NT2/D1 (cell line): ENCODE results near the gene SECTM1.
"Not testable (repeated sequence)": the region's sequence is repeated elsewhere in the genome, so short reads cannot be mapped to it uniquely, and the experiment has no call there.

ENCODE experiments used
- DNase-seq: peaks from one replicate; pipeline ENCODE4 v3.0.0-alpha.2; 2011; ENCODE audit warnings: low read depth, low spot score
- H3K27me3 ChIP-seq: 2 replicates; pipeline ENCODE4 v1.6.0; 2011; ENCODE audit warnings: mild to moderate bottlenecking; ENCODE audit not compliant: insufficient read length, insufficient read depth
- H3K36me3 ChIP-seq: 2 replicates; pipeline ENCODE4 v1.6.1; 2011; ENCODE audit warnings: mild to moderate bottlenecking, low read length, mixed read lengths; ENCODE audit not compliant: insufficient read depth, insufficient read length
- H3K4me1 ChIP-seq: 2 replicates; pipeline ENCODE4 v1.5.1; 2011; ENCODE audit not compliant: insufficient read depth, insufficient read length
- H3K4me3 ChIP-seq: 2 replicates; pipeline ENCODE4 v1.5.1; 2011; ENCODE audit warnings: low read depth; ENCODE audit not compliant: insufficient read length
- H3K9ac ChIP-seq: 2 replicates; pipeline ENCODE4 v1.6.0; 2011; ENCODE audit warnings: low read depth; ENCODE audit not compliant: insufficient read length
- H3K9me3 ChIP-seq: 2 replicates; pipeline ENCODE4 v1.5.1; 2011; ENCODE audit warnings: mild to moderate bottlenecking, low read length; ENCODE audit not compliant: insufficient read depth
- SUZ12 ChIP-seq: IDR thresholded peaks from 2 replicates; pipeline ENCODE4 v1.6.1; 2011; ENCODE audit not compliant: insufficient read length, insufficient read depth; ENCODE audit errors: extremely low read depth
- YY1 ChIP-seq: IDR thresholded peaks from 2 replicates; pipeline ENCODE4 v1.6.1; 2011; ENCODE audit not compliant: insufficient read length, insufficient read depth
- ZNF274 ChIP-seq: IDR thresholded peaks from 2 replicates; pipeline ENCODE4 v1.6.1; 2011; ENCODE audit warnings: mild to moderate bottlenecking, low read depth, low read length

Gene SECTM1

DNA sequence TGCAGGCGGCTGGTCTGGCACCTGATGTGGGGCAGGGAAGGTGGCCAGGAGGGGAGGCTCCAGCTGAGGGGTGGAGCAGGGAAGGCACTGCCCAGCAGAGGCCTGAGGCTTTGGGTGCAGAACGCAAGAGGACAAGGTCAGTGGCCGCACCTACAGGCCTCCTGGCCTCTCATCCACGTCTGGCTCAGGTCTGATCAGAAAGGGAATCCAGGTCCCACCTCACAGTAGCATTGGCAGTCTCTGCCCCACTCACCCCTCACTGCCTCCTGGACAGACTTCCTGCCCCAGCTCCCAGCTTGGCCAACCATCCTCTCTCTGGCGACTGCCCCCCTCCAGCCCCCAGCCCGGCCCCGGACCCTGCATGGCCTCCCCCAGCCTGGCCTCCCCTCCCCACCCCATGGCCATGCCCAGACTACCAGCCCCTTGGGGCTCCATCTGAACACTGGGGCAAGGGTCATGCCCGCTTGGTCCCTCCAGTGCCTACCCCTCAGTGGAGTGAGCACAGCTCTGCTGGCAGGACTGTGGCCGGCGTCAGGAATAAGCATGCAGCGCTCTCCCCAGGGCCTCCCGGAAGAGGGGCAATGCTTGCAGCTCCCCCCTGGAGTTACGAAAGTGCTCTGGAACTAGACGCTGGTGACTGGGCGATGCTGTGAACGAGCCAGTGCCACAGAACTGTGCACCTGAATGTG lies 42.6 kb upstream of the SECTM1 start:
- Histone ChIP-seq H3K9me3 (no peaks in the 10 kb centered on the region), H3K9ac (peak overlapping the region; percentile 42), H3K27me3 (peaks cover 17% of the 10 kb centered on the region), H3K36me3 (no peaks in the 10 kb centered on the region), H3K4me1 (peaks cover 21% of the 10 kb centered on the region), H3K4me3 (no peak overlapping the region)
- TF ChIP-seq ZNF274 (no peak), SUZ12 (no peak), YY1 (no peak)
- DNase-seq, result no peak

DNA sequence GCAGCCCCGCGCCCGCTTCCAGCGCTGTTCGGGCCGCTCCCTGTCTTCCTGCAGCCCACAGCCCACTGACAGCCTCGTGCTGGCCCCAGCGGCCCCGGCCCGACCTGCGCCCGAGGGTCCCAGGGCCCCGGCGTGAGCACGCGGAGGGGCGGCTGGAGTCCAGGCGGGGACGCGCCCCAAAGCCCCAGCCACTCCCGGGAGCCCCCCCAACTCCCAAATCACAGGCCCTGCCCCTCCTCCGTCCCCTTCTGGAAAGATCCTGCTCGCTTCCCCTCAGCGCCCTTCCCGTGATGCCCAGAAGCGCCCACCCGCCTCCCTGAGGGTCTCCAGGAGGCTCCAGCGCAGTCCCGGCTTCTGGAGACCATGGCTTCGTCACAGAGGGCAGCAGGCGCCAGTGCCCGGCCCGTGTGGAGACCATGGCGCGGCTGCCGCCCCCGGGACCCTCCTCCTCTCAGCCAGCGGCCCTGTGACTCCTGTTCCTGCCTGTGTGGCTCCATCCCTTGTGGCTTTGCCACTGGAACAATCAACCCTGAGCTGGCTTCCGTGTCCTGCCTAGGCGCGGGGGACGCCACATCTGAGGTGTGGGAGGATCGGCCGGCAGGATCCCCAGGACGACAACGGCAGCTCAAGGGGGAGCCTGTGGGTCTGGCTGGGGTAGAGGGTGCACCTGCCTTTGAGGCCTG lies 41.9 kb upstream of the SECTM1 start:
- no peak overlapping the region for H3K4me3 ChIP-seq
- H3K4me1 ChIP-seq, result peaks cover 21% of the 10 kb centered on the region
- TF ChIP-seq YY1 (no peak), SUZ12 (no peak), ZNF274 (no peak)
- H3K36me3 ChIP-seq, result no peaks in the 10 kb centered on the region
- peaks cover 24% of the 10 kb centered on the region for H3K27me3 ChIP-seq
- no peaks in the 10 kb centered on the region for H3K9me3 ChIP-seq
- no peak for DNase-seq
- peak overlapping the region; percentile 18 for H3K9ac ChIP-seq

DNA sequence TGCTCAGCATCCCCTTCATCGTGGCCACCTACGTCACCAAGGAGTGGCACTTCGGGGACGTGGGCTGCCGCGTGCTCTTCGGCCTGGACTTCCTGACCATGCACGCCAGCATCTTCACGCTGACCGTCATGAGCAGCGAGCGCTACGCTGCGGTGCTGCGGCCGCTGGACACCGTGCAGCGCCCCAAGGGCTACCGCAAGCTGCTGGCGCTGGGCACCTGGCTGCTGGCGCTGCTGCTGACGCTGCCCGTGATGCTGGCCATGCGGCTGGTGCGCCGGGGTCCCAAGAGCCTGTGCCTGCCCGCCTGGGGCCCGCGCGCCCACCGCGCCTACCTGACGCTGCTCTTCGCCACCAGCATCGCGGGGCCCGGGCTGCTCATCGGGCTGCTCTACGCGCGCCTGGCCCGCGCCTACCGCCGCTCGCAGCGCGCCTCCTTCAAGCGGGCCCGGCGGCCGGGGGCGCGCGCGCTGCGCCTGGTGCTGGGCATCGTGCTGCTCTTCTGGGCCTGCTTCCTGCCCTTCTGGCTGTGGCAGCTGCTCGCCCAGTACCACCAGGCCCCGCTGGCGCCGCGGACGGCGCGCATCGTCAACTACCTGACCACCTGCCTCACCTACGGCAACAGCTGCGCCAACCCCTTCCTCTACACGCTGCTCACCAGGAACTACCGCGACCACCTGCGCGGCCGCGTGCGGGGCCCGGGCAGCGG lies 41.2 kb upstream of the SECTM1 start:
- Histone ChIP-seq H3K9ac (no peak overlapping the region), H3K4me3 (no peak overlapping the region), H3K36me3 (no peaks in the 10 kb centered on the region), H3K27me3 (peaks cover 28% of the 10 kb centered on the region), H3K9me3 (no peaks in the 10 kb centered on the region), H3K4me1 (peaks cover 16% of the 10 kb centered on the region)
- TF ChIP-seq ZNF274, result no peak
- no peak for TF ChIP-seq SUZ12
- TF ChIP-seq YY1, result no peak
- no peak for DNase-seq

DNA sequence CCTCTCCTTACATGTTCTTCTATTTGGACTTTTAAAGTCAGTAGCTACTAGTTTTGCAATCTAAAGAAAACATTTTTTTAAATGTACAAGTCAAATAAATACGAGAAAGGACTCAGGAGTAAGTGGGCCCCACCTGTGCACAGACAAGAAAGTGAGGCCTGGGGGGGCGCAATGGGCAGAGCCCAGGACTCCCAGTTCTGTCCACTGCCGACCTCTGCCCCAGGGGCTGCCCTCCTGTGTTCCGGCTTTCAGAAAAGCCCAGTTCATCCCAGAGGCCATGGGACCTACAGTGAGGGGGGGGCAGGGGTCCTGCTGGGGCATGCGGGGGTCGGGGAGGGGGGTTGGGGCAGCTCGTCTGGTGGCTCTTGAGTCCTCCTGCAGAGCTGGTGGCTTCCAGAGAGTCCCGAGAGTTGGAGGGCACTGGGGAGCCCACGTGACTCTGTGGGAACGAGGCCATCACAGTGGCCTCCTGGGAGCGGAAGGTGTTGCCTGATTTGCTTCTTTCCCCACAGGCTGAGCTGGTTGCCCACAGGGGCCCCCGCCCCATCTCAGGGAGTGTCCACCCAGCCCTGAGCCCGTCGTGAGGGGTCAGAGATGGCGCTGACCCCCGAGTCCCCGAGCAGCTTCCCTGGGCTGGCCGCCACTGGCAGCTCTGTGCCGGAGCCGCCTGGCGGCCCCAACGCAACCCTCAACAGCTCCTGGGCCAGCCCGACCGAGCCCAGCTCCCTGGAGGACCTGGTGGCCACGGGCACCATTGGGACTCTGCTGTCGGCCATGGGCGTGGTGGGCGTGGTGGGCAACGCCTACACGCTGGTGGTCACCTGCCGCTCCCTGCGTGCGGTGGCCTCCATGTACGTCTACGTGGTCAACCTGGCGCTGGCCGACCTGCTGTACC lies 40.4 kb upstream of the SECTM1 start:
- no peaks in the 10 kb centered on the region for H3K36me3 ChIP-seq
- TF ChIP-seq ZNF274, result no peak
- no peak for TF ChIP-seq YY1
- TF ChIP-seq SUZ12, result no peak
- no peak overlapping the region for H3K9ac ChIP-seq
- H3K9me3 ChIP-seq, result no peaks in the 10 kb centered on the region
- DNase-seq, result no peak
- H3K4me3 ChIP-seq, result no peak overlapping the region
- H3K27me3 ChIP-seq, result peaks cover 33% of the 10 kb centered on the region
- peaks cover 15% of the 10 kb centered on the region for H3K4me1 ChIP-seq

GRCh38 chr17:82373072-82373452 lies 39.5 kb upstream of the SECTM1 start:
- not testable (repeated sequence) for H3K9ac ChIP-seq, DNase-seq, H3K36me3 ChIP-seq, H3K4me3 ChIP-seq, H3K9me3 ChIP-seq
- peaks cover 33% of the 10 kb centered on the region for H3K27me3 ChIP-seq
- peaks cover 12% of the 10 kb centered on the region for H3K4me1 ChIP-seq

- H3K9me3 ChIP-seq, result no peaks in the 10 kb centered on the region; the same call in 1 of the 2 replicates
- H3K4me3 ChIP-seq, result peak overlapping the region; percentile 33
- peaks cover 10% of the 10 kb centered on the region for H3K4me1 ChIP-seq
- DNase-seq, result no peak
- peaks cover 33% of the 10 kb centered on the region for H3K27me3 ChIP-seq
- H3K36me3 ChIP-seq, result no peaks in the 10 kb centered on the region
- TF ChIP-seq YY1 (no peak), SUZ12 (no peak), ZNF274 (no peak)
- peak overlapping the region; percentile 67 for H3K9ac ChIP-seq
Measured at GRCh38 chr17:82372249-82373071, 38.9 kb upstream of the SECTM1 start.
